HepG2 (cell line): ENCODE results near the gene MXI1. TPM values are rescaled to one million over a fixed set of nuclear protein-coding genes. Genes with fewer than 3 reads are reported as not detected.

Experiments used
- ARNT2 ChIP-seq: sonication (generic); formaldehyde crosslinking; IDR thresholded peaks from 2 replicates; pipeline ENCODE4 v1.8.0; 2022; ENCODE audit warnings: mild to moderate bottlenecking, low read depth, missing genetic modification reagents, moderate library complexity
- CHCHD3 ChIP-seq: sonication (generic); formaldehyde crosslinking; IDR thresholded peaks from 2 replicates; pipeline ENCODE4 v1.8.0; 2022; ENCODE audit warnings: mild to moderate bottlenecking, missing genetic modification reagents, moderate library complexity
- KMT2A ChIP-seq: sonication (generic); formaldehyde crosslinking; IDR thresholded peaks from 2 replicates; pipeline ENCODE4 v1.4.0; 2020; ENCODE audit warnings: missing genetic modification reagents
- NFKB2 ChIP-seq: sonication (generic); formaldehyde crosslinking; IDR thresholded peaks from 2 replicates; pipeline ENCODE4 v1.4.0; 2020; ENCODE audit warnings: missing genetic modification reagents, borderline replicate concordance
- PCBP2 ChIP-seq: fragments of 200-400 bp; formaldehyde crosslinking; optimal IDR thresholded peaks from 2 replicates; pipeline ENCODE3; 2018; ENCODE audit warnings: low read length, low read depth; ENCODE audit not compliant: poor library complexity, severe bottlenecking
- SMAD9 ChIP-seq: sonication (generic); formaldehyde crosslinking; IDR thresholded peaks from 2 replicates; pipeline ENCODE4 v1.5.1; 2020; ENCODE audit warnings: mild to moderate bottlenecking, missing genetic modification reagents
- SNAI1 ChIP-seq: sonication (generic); formaldehyde crosslinking; IDR thresholded peaks from 2 replicates; pipeline ENCODE4 v1.5.0; 2020; ENCODE audit warnings: mild to moderate bottlenecking, missing genetic modification reagents, borderline replicate concordance
- TP53 ChIP-seq: sonication (generic); formaldehyde crosslinking; conservative IDR thresholded peaks from 2 replicates; pipeline ENCODE4 v1.4.0; 2020; ENCODE audit warnings: missing genetic modification reagents
- ZEB1 ChIP-seq: IDR thresholded peaks from 2 replicates; pipeline ENCODE4 v1.6.1; 2012; ENCODE audit warnings: mild to moderate bottlenecking, low read depth, inconsistent platforms; ENCODE audit not compliant: insufficient replicate concordance
- ZNF549 ChIP-seq: sonication (generic); formaldehyde crosslinking; IDR thresholded peaks from 2 replicates; pipeline ENCODE4 v1.5.0; 2020; ENCODE audit warnings: missing genetic modification reagents
- ZNF563 ChIP-seq: sonication (generic); formaldehyde crosslinking; IDR thresholded peaks from 2 replicates; pipeline ENCODE4 v1.8.0; 2022; ENCODE audit warnings: mild to moderate bottlenecking, moderate library complexity, missing genetic modification reagents
- ZNF776 ChIP-seq: sonication (generic); formaldehyde crosslinking; IDR thresholded peaks from 2 replicates; pipeline ENCODE4 v1.4.0; 2020; ENCODE audit warnings: mild to moderate bottlenecking, missing genetic modification reagents
- ZNF788 ChIP-seq: sonication (generic); formaldehyde crosslinking; IDR thresholded peaks from 2 replicates; pipeline ENCODE4 v1.5.0; 2020; ENCODE audit warnings: mild to moderate bottlenecking, missing genetic modification reagents, borderline replicate concordance
- polyA plus RNA-seq, 8 experiments: library from polyadenylated mRNA; depleted of rRNA in 3 of 8; stranded (reverse) in 7 of 8; unstranded in 1 of 8; fragments of >200 nt; fragmentation: Illumina TruSeq in 4 of 8; extraction: Trizol in 4 of 8; gene quantifications; 2 replicates each; pipeline versions ENCODE4 v1.2.1 to v1.2.3, GENCODE V29; 2011 to 2016; ENCODE audit warnings: low read depth in 4 of 8, missing spikeins in 1 of 8, mixed read lengths in 1 of 8; ENCODE audit not compliant: insufficient read depth in 1 of 8
- total RNA-seq, 5 experiments: library from RNA; depleted of rRNA; stranded (reverse); fragments of >200 nt; fragmentation: Illumina TruSeq; extraction: Trizol; gene quantifications; 2 replicates each; pipeline ENCODE4 v1.2.3, GENCODE V29; 2016; ENCODE audit warnings: low read depth in 1 of 5
- TF ChIP-seq, protein P1 (sequence below): sonication (generic); formaldehyde crosslinking; IDR thresholded peaks from 2 replicates; pipeline ENCODE4 v1.5.1; 2020; ENCODE audit warnings: mild to moderate bottlenecking, missing genetic modification reagents
- TF ChIP-seq, protein P2 (sequence below): sonication (generic); formaldehyde crosslinking; IDR thresholded peaks from 2 replicates; pipeline ENCODE4 v1.4.0; 2020; ENCODE audit warnings: missing genetic modification reagents, low read depth, mild to moderate bottlenecking, borderline replicate concordance
- TF ChIP-seq, protein P3 (sequence below): sonication (generic); formaldehyde crosslinking; IDR thresholded peaks from 2 replicates; pipeline ENCODE4 v1.4.0; 2020; ENCODE audit warnings: missing genetic modification reagents
- TF ChIP-seq, protein P4 (sequence below): sonication (generic); formaldehyde crosslinking; IDR thresholded peaks from 2 replicates; pipeline ENCODE4 v1.5.0; 2020; ENCODE audit warnings: mild to moderate bottlenecking, missing genetic modification reagents

MXI1 gene
- total and polyA plus RNA-seq, 2 of the 13 experiments (the other 11 are each of a cell fraction or from before 2014, with no cell fraction given) = 6.6 to 22.0 TPM

DNA sequence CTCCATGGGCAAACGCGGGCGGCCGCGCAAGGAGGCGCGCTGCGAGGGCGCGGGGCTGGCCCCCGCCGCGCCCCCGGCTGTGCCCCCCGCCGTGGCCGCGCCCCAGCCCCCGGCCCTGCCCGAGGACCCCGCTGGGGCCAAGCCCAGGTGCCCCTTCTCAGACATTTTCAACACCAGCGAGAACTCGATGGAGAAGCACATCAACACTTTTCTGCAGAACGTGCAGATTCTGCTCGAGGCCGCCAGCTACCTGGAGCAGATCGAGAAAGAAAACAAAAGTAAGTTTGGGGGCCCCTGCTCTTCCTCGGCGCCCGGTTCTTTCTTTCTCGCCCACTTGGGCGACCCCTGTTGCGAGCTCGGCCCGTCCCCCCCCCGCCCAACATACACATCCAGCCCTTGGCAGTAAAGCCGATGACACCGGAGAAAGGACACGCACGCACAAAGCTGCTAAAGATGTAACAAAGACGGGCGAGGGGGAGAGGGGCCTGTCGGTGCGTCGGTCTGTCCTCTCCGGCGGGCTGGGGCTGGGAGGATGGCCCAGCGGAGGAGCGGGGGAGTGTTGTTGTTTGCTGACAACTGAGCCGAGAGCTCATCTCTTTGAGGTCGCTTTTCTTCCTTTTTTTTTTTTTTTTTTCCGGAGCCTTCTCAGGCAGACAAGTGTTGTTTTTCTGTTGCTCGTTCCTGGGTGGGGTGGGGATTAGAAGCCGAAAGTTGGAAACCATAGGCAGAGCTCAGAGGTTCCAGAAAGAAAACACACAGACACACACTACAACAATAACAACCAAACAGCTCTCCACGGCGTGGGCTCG lies 604 bp downstream of the MXI1 start (continued):
- TF ChIP-seq, protein P1, sequence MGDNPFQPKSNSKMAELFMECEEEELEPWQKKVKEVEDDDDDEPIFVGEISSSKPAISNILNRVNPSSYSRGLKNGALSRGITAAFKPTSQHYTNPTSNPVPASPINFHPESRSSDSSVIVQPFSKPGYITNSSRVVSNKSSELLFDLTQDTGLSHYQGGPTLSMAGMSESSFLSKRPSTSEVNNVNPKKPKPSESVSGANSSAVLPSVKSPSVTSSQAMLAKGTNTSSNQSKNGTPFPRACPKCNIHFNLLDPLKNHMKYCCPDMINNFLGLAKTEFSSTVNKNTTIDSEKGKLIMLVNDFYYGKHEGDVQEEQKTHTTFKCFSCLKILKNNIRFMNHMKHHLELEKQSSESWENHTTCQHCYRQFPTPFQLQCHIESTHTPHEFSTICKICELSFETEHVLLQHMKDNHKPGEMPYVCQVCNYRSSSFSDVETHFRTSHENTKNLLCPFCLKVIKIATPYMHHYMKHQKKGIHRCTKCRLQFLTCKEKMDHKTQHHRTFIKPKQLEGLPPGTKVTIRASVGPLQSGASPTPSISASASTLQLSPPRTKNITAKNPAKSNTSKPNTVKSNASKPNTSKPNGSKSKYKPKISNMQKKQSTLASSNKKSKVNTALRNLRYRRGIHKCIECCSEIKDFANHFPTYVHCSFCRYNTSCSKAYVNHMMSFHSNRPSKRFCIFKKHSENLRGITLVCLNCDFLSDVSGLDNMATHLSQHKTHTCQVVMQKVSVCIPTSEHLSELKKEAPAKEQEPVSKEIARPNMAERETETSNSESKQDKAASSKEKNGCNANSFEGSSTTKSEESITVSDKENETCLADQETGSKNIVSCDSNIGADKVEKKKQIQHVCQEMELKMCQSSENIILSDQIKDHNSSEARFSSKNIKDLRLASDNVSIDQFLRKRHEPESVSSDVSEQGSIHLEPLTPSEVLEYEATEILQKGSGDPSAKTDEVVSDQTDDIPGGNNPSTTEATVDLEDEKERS (CRISPR knock-in tag) = no peak
- TF ChIP-seq ZEB1 (no peak), SMAD9 (CRISPR knock-in tag) (no peak), ZNF788 (no peak), PCBP2 (no peak), ARNT2 (0 out of 2 replicates have a peak, but pooled peaks have one; percentile 4), ZNF563 (CRISPR knock-in tag) (0 out of 2 replicates have a peak, but pooled peaks have one; percentile 23), TP53 (CRISPR knock-in tag) (no peak), KMT2A (CRISPR knock-in tag) (no peak), ZNF549 (no peak), SNAI1 (CRISPR knock-in tag) (no peak), ZNF776 (CRISPR knock-in tag) (no peak), NFKB2 (CRISPR knock-in tag) (peak; percentile 13; the same call in 1 of the 2 replicates), CHCHD3 (no peak)
- TF ChIP-seq, protein P2, sequence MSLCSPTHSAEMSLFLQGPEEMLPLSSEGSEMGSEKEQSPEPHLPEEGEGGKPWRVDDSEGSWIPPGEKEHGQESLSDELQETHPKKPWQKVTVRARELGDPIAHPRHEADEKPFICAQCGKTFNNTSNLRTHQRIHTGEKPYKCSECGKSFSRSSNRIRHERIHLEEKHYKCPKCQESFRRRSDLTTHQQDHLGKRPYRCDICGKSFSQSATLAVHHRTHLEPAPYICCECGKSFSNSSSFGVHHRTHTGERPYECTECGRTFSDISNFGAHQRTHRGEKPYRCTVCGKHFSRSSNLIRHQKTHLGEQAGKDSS (CRISPR knock-in tag) = no peak
- TF ChIP-seq, protein P3, sequence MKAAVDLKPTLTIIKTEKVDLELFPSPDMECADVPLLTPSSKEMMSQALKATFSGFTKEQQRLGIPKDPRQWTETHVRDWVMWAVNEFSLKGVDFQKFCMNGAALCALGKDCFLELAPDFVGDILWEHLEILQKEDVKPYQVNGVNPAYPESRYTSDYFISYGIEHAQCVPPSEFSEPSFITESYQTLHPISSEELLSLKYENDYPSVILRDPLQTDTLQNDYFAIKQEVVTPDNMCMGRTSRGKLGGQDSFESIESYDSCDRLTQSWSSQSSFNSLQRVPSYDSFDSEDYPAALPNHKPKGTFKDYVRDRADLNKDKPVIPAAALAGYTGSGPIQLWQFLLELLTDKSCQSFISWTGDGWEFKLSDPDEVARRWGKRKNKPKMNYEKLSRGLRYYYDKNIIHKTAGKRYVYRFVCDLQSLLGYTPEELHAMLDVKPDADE = no peak
- TF ChIP-seq, protein P4, sequence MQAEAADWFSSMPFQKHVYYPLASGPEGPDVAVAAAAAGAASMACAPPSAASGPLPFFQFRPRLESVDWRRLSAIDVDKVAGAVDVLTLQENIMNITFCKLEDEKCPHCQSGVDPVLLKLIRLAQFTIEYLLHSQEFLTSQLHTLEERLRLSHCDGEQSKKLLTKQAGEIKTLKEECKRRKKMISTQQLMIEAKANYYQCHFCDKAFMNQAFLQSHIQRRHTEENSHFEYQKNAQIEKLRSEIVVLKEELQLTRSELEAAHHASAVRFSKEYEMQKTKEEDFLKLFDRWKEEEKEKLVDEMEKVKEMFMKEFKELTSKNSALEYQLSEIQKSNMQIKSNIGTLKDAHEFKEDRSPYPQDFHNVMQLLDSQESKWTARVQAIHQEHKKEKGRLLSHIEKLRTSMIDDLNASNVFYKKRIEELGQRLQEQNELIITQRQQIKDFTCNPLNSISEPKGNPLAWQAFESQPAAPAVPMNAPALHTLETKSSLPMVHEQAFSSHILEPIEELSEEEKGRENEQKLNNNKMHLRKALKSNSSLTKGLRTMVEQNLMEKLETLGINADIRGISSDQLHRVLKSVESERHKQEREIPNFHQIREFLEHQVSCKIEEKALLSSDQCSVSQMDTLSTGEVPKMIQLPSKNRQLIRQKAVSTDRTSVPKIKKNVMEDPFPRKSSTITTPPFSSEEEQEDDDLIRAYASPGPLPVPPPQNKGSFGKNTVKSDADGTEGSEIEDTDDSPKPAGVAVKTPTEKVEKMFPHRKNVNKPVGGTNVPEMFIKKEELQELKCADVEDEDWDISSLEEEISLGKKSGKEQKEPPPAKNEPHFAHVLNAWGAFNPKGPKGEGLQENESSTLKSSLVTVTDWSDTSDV = no peak
